PC-9 (cell line): ENCODE results near the gene E2F2. TPM values are rescaled to one million over a fixed set of nuclear protein-coding genes. Genes with fewer than 3 reads are reported as not detected.

ENCODE experiments used
- BruUV-seq: library from RNA; stranded (reverse); fragments of 400-500 nt; replicated peaks from 2 replicates; lab custom pipeline; 2021; lab: Mats Ljungman, UMichigan
- CTCF ChIA-PET: fragments of 300-600 bp; sonication (Branson Sonifier 250); formaldehyde crosslinking; loops from one replicate; lab custom pipeline; 2022; ENCODE audit warnings: antibody characterized with exemption; lab: Charles Lee
- POLR2A ChIA-PET: fragments of 300-600 bp; sonication (Branson Sonifier 250); formaldehyde crosslinking; loops from one replicate; lab custom pipeline; 2022; ENCODE audit warnings: antibody characterized with exemption; ENCODE audit not compliant: unreplicated experiment; lab: Charles Lee
- DNase-seq, 2 experiments: peaks; one replicate each; pipeline versions ENCODE4 v3.0.0 to v3.0.0-alpha.2; 2015 to 2022; ENCODE audit warnings: mixed read lengths in 1 of 2
- H2AFZ ChIP-seq: fragments of 200-600 bp; sonication (generic); 2 replicates; pipeline ENCODE4 v1.8.1; 2017; ENCODE audit warnings: antibody characterized with exemption
- H3F3A ChIP-seq: fragments of 200-600 bp; sonication (generic); 2 replicates; pipeline ENCODE4 v1.8.1; 2017; ENCODE audit warnings: antibody characterized with exemption, mild to moderate bottlenecking, low read depth; ENCODE audit not compliant: insufficient read depth
- H3K27ac ChIP-seq: fragments of 200-600 bp; sonication (generic); 2 replicates; pipeline ENCODE4 v1.6.1; 2016; ENCODE audit warnings: mixed run types
- H3K27me3 ChIP-seq: fragments of 200-600 bp; sonication (generic); 2 replicates; pipeline ENCODE4 v1.6.1; 2016; ENCODE audit warnings: low read depth, mixed run types; ENCODE audit not compliant: insufficient read depth
- H3K36me3 ChIP-seq: fragments of 200-600 bp; sonication (generic); 2 replicates; pipeline ENCODE4 v1.6.1; 2016; ENCODE audit warnings: low read depth, mixed run types
- H3K4me1 ChIP-seq: fragments of 200-600 bp; sonication (generic); replicated peaks from 2 replicates; pipeline ENCODE4 v1.6.1; 2016; ENCODE audit warnings: mixed run types; ENCODE audit not compliant: insufficient read depth
- H3K4me2 ChIP-seq: fragments of 200-600 bp; sonication (generic); 2 replicates; pipeline ENCODE4 v1.6.1; 2017; ENCODE audit warnings: mixed run types
- H3K4me3 ChIP-seq: fragments of 200-600 bp; sonication (generic); 2 replicates; pipeline ENCODE4 v1.6.1; 2016; ENCODE audit warnings: mixed run types
- H3K79me2 ChIP-seq: fragments of 200-600 bp; sonication (generic); 2 replicates; pipeline ENCODE4 v1.6.1; 2017; ENCODE audit warnings: low read depth, mixed run types
- H3K9me2 ChIP-seq: fragments of 200-600 bp; sonication (generic); 2 replicates; pipeline ENCODE4 v1.8.1; 2017; ENCODE audit warnings: mild to moderate bottlenecking; ENCODE audit not compliant: insufficient read depth
- H3K9me3 ChIP-seq: fragments of 200-600 bp; sonication (generic); 2 replicates; pipeline ENCODE4 v1.8.1; 2016; ENCODE audit warnings: low read depth; ENCODE audit not compliant: insufficient read depth
- H4K20me1 ChIP-seq: fragments of 200-600 bp; sonication (generic); 2 replicates; pipeline ENCODE4 v1.8.1; 2017; ENCODE audit not compliant: insufficient read depth
- CTCF ChIP-seq: fragments of 200-600 bp; sonication (generic); conservative IDR thresholded peaks from 2 replicates; pipeline ENCODE4 v1.6.1; 2017; ENCODE audit warnings: mixed run types, antibody characterized with exemption, mild to moderate bottlenecking, moderate library complexity
- EZH2 ChIP-seq: fragments of 200-600 bp; sonication (generic); IDR thresholded peaks from 2 replicates; pipeline ENCODE4 v1.8.0; 2017; ENCODE audit warnings: antibody characterized with exemption, low read depth
- intact Hi-C: fragments of 100-400 bp; cut with micrococcal nuclease; formaldehyde crosslinking; loops from one replicate; pipeline ENCODE4 v1.10.0; 2022; ENCODE audit not compliant: unreplicated experiment
- total RNA-seq: library from RNA; stranded (reverse); gene quantifications from 2 replicates; pipeline ENCODE4 v1.2.3, GENCODE V29; 2021

The E2F2 gene
- total RNA-seq, 1 experiment from 2014 or later: 7.6 TPM

- TF ChIP-seq EZH2 (no peak), CTCF (no peak)
- POLR2A ChIA-PET: no interaction called here
- Histone ChIP-seq H3F3A (0 out of 2 replicates have a peak, but pooled peaks cover 4% of the 10 kb centered on the region), H4K20me1 (no peaks in the 10 kb centered on the region), H3K9me2 (no peaks in the 10 kb centered on the region), H2AFZ (no peak overlapping the region), H3K79me2 (no peaks in the 10 kb centered on the region), H3K4me1 (peaks cover 8% of the 10 kb centered on the region; the same call in 1 of the 2 replicates), H3K9me3 (no peaks in the 10 kb centered on the region), H3K27me3 (no peaks in the 10 kb centered on the region), H3K4me2 (no peak overlapping the region), H3K36me3 (no peaks in the 10 kb centered on the region), H3K27ac (no peak overlapping the region), H3K4me3 (no peak overlapping the region)
- intact Hi-C loops: no loop called here
- DNase-seq: no peak
- BruUV-seq: no TSS peak
- CTCF ChIA-PET: no interaction called here
These were observed 28.1 kb downstream of the E2F2 start for GRCh38 chr1:23502951-23503350.

- Histone ChIP-seq H3K27ac (no peak overlapping the region), H3K27me3 (no peaks in the 10 kb centered on the region), H3K9me3 (no peaks in the 10 kb centered on the region), H3K4me1 (no peaks in the 10 kb centered on the region; the same call in 1 of the 2 replicates), H3K4me2 (no peak overlapping the region), H3K9me2 (no peaks in the 10 kb centered on the region), H3K79me2 (no peaks in the 10 kb centered on the region), H4K20me1 (no peaks in the 10 kb centered on the region), H3K36me3 (no peaks in the 10 kb centered on the region), H3F3A (no peaks in the 10 kb centered on the region), H2AFZ (no peak overlapping the region), H3K4me3 (no peak overlapping the region)
- no peak for TF ChIP-seq CTCF
- no peak for TF ChIP-seq EZH2
- no peak for DNase-seq
- no TSS peak for BruUV-seq
- intact Hi-C loops: no loop called here
- POLR2A ChIA-PET: no interaction called here
- CTCF ChIA-PET: no interaction called here
These were observed 30.6 kb downstream of the E2F2 start for GRCh38 chr1:23500466-23500865.

GRCh38 chr1:23497777-23498439, 33.1 kb downstream of the E2F2 start:
- Histone ChIP-seq H3K36me3 (no peaks in the 10 kb centered on the region), H3F3A (no peaks in the 10 kb centered on the region), H3K27ac (no peak overlapping the region), H3K4me3 (no peak overlapping the region), H3K9me2 (no peaks in the 10 kb centered on the region), H4K20me1 (no peaks in the 10 kb centered on the region), H2AFZ (no peak overlapping the region), H3K9me3 (no peaks in the 10 kb centered on the region), H3K79me2 (no peaks in the 10 kb centered on the region), H3K27me3 (no peaks in the 10 kb centered on the region), H3K4me1 (no peaks in the 10 kb centered on the region; the same call in 1 of the 2 replicates), H3K4me2 (no peak overlapping the region)
- no peak for DNase-seq
- TF ChIP-seq CTCF (no peak), EZH2 (no peak)
- BruUV-seq: no TSS peak
- POLR2A ChIA-PET: no interaction called here
- intact Hi-C loops: loop anchor here (1.0 kb wide), 1 partner anchor 41 kb away; no protein-coding TSS in a partner anchor
- CTCF ChIA-PET: interaction anchor here (0.5 to 1.9 kb wide), 9 partner anchors 30 to 1714 kb away, joined by 3 to 13 read pairs (median 6); no protein-coding TSS in a partner anchor
